NCI-H226 (cell line): ENCODE data around the gene RAB11FIP4.
A peak's percentile ranks its signal among the peaks of the same experiment; 100 is the strongest.

Experiments
- DNase-seq: peaks from one replicate; pipeline ENCODE4 v3.0.0-alpha.2; 2015

The RAB11FIP4 gene

DNA sequence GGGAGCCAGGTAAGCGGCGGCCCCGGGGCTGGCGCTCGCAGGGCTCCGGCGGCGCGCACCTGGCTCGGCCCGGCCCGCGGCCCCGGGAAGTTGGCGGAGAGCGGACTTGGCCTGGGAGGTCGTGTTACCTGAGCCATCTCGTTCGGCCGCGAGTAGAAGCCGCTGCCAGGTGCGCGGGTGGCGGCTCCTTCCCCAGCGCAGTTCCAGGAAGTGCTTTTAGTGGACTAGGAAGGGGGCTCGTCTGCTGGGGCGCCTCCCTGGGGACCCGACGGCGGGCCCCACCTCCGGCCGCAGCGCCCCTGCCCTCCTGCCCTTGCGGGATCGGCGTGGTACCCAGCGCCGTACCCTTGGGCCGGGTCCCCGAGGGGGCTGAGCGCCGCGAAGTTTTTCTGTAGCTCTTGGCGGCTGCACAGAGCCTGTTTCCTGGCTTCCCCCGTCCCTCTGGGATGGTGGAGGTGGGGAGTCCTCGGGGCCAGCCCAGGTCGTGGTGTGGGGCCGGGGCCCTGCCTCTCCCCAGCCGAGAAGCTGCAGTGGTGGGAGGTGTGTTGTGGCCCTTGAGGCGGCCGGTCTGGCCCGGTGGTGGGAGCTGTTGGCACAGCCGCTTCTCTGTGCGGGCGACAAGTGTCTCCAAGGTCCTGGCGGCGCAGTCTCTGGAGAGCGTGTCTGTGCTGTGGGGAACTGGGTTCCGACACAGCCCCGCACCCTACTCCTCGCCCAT lies 96.9 kb downstream of the RAB11FIP4 start:
- DNase-seq = no peak

- DNase-seq = no peak
Observed at GRCh38 chr17:31488982-31489294, 97.5 kb downstream of the RAB11FIP4 start.

DNA sequence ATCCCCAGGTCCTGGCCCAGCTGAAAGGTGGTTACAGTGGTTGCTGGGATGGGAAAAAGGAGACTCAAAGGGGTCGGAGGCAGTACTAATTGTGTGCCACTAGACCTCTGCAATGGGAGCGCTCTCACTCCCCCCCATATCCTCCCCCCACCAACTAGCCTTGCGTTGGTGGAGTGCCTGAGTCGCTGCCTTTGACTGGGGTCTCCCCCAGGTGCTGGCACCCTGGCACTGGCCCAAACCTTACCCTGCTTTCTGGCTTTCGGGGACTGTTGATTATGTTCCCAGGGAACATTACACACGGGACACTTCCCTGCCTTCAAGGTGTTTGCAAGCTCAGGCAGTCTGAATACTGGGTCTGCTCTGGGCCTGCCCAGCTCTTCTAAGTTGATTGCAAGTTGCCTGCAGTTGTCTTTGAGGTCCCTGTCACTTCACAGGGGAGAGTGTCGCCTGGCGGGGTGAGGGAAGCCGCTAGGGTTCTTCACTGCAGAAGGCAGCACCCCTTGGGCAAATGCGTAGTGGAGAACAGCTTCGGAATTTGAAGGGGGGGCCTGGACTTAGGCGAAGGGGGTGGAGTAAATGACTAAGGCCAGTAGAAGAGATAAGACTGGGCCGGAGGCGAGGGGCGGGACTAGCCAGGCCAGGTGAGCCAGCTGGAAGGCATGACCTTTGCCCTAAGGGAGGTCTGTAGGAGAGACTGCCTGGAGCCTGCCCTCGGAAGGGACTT lies 98.0 kb downstream of the RAB11FIP4 start:
- DNase-seq = peak; percentile 79

- no peak for DNase-seq
Observed at GRCh38 chr17:31490019-31490650, 98.7 kb downstream of the RAB11FIP4 start.

DNA sequence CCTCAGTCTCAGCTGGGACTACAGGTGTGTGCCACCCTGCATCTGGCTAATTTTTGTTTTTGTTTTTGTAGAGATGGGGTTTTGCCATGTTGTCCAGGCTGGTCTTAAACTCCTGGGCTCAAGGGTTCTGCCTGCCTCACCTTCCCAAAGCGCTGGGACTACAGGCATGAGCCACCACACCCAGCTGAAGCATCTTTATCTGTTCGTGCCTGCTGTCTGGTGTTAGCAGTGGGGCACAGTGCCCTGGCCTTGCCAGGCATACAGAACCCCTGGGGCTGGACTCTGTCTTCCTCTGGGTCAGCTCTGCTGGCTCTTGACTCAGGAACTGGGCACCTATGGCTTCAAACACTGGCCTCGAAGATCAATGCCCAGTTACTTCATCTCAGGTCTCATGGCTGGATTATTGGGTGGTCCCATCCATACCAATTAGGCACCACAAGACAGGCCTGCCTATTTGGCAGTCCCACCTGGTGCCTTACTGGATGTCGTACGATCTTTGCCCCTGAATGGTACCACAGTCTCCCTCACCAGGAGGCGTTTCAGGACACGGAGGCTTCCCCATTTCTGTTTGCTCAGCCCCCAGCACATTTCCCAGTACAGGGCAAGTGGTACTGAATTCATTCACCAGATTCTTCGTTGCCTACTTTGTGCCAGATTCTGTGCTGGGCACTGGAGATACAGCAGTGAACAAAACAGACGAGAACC lies 99.3 kb downstream of the RAB11FIP4 start:
- no peak for DNase-seq

GRCh38 chr17:31491376-31492131 lies 100.1 kb downstream of the RAB11FIP4 start:
- no peak for DNase-seq

- DNase-seq = no peak
Observed at GRCh38 chr17:31492206-31492605, 100.7 kb downstream of the RAB11FIP4 start.

DNA sequence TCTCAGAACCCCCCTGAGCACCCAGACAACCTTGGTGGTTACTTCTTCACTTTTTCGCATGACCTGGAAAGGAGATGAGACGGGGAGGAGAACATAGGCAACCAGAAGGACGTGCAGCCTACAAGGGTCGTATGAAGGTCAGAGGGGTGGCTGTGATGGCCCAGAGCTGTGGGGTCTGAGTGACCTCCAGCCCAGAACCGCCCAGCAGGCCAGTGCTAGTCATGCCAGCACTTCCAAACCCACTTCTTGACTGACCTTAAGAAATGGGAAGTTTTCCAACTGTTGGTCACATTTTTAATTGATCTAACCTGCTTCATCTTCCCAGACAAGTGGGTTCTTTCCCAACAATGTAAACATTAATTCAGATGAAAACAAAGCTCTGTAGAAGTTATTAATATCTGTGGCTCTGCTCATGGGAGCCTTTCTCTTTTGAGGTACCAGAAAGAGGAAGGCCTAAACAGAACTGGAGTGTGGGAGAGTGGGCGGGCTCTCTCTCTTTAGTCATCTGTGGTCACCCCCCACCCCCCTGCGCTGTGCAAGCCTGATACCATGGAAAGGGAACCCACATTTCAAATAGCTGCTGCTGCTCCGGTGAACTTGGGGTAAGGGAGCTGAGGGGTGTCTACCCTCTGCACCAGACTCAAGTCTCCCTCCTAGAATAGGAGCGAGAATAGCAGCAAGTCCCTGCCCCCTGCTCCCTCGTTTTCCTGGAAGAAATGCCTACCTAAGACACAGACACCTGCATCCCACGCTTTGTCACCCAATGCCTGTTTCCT lies 101.6 kb downstream of the RAB11FIP4 start:
- no peak for DNase-seq

- no peak for DNase-seq
Observed at GRCh38 chr17:31493656-31494155, 102.2 kb downstream of the RAB11FIP4 start.

DNA sequence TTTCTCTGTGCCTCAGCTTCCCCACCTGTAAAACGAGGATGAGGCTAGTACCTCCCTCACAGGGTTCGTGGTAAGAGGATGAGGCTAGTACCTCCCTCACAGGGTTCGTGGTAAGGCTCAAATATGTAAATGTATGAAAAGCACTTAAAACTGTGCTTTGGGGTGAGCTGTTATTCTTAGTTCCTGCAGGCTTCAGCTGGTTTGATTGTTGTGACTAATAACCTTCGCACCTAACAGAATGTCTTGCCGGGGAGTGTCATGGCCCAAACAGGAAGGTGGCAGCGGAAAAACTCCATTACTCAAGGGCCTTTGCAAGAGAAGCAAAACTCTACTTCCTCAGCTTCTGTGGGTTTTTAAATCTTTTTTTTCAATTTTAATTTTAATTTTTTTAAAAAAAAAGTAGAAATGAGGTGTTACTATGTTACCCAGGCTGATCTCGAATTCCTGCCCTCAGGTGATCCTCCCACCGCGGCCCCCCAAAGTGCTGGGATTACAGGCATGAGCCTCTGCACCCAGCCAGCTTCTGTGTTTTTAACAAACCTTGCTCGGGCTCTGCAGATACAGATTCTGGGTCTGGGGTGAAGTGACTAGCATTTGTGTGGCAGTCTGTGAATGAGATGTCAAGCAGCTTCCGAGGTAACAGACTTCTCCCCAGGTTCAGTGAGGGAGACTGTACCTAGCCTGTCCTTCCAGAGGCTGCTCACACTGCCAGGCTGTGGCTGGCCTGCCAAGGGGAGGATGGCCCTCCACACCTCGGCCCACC lies 103.0 kb downstream of the RAB11FIP4 start:
- DNase-seq = no peak

- DNase-seq = no peak
Observed at GRCh38 chr17:31495022-31495885, 103.8 kb downstream of the RAB11FIP4 start.

GRCh38 chr17:31496097-31496496 lies 104.6 kb downstream of the RAB11FIP4 start:
- DNase-seq = no peak

- no peak for DNase-seq
Observed at GRCh38 chr17:31496601-31497000, 105.1 kb downstream of the RAB11FIP4 start.

GRCh38 chr17:31497431-31497830 lies 106.0 kb downstream of the RAB11FIP4 start:
- DNase-seq = no peak

DNA sequence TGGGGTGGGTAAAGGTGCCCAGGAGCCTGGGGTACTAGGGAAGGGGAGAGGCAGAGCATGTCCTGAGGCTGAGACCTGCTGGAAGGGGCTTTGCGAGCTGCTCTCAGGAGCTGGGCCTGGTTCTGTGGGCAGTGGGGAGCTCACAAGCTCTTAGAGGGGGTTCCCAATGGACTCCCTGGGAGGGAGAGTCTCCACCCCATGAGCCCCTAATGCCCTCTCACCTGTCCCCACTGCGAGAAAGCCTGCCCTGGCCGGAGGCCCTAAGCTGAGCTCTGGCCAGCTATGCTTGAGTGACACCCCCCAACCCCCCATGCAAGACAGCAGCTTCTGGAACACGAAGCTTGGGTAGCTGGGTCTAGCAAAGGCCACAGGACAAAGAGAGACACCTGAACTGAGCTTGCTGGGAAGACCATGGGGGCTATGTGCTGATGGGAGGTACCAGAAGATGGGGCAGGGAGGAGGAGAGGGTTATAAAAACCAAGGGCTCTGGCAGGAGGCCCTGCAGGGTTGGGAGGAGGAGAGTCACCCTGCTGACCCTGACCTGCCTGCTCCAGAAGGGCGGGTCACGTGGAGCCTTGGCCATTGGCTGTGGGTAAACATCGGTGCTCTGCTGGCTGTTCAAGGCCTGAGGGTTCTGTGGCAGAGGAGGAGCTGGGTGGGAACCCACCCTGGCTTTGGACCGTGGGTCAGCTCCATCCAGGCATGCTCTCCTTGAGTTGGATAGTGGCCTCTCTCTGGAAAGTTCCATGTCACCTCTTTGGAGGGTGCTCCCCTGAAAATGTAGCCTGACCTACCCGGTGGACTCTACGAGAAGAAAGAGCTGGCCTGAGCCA lies 106.7 kb downstream of the RAB11FIP4 start:
- no peak for DNase-seq

GRCh38 chr17:31499771-31500554 lies 108.5 kb downstream of the RAB11FIP4 start:
- DNase-seq = no peak

- DNase-seq = no peak
Observed at GRCh38 chr17:31506517-31506916, 115.0 kb downstream of the RAB11FIP4 start.
